Sciatic nerve (tissue), 2 donors: ENCODE measurements around the gene LSR. TPM values are rescaled to one million over a fixed set of nuclear protein-coding genes. Genes with fewer than 3 reads are reported as not detected.

Experiments used
- ATAC-seq: fragments of 200-7000 bp; cut with Tn5 transposase; one replicate; pipeline ENCODE4 v1.9.1; 2020; ENCODE audit warnings: mild to moderate bottlenecking, moderate library complexity
- DNase-seq: peaks from one replicate; pipeline ENCODE4 v3.0.0-alpha.2; 2020; ENCODE audit warnings: low spot score
- intact Hi-C: fragments of 100-400 bp; cut with DNase I; formaldehyde crosslinking; loops from one replicate; pipeline ENCODE4 v1.14.2; 2022
- total RNA-seq: library from RNA; stranded (reverse); fragmentation: NEBNext Ultra II Directional; extraction: Animal tissue kit (Norgen Biotek cat#: 25700); gene quantifications from one replicate; pipeline ENCODE4 v1.2.1, GENCODE V29; 2021
- donor health status: DM: no; HTN: no; CAD: no.
- donor health status: DM: no; HTN: no; CAD: no.

Gene LSR
- total RNA-seq, 1 donor from 2014 or later = 9.3 TPM

DNA sequence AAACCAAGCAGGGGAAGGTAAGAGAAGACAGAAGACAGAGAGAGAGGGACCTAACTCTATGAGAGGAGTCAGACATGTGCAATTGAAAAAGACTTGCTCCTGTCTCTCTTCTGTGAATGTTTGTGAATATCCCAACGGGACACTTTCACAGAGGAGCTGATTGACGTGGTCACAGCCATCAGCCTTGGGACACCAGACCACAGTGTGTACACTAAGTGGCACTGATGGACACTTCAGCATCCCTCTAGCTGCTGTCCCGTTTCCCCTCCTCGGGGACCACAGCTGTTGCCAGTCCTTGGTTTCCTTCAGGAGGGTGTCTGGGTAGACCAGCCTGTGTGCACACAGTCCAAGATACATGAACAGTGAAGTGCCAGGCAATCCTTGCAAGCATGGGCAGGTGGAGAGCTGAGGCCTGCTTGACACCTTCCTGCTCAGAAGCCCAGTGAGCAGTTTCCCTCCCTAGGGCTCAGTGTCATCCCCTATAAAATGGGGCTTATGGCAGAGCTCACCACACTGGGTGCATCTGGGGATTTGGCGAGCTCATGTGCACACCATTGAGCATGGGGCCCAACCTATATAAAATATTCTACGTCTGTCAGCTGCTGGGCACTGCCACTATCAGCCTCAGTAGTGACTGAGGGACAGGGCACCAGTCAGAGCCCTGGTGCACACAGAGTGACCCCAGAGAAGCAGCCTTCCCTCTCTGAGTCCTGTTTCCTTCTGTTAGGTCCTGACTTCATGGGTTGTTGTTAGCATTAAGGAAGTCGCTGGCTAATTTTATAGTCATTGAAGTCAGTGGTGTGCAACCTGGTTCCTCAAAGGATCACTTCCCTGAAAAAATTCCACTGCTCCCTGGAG is 15.7 kb downstream of the LSR start:
- DNase-seq = peak; percentile 49
- ATAC-seq = no peak

GRCh38 chr19:35265126-35265899 is 16.5 kb downstream of the LSR start:
- DNase-seq (peak; percentile 49), ATAC-seq (no peak)
- intact Hi-C loops = loop anchor here (5.0 kb wide), 2 partner anchors 123 to 1028 kb away; partner anchors contain the start of gene FXYD7

More for the DNA sequence above, 15.7 kb downstream of the LSR start:
- intact Hi-C loops = loop anchor here (5.0 kb wide), 2 partner anchors 122 to 1027 kb away; partner anchors contain the start of gene FXYD7

DNA sequence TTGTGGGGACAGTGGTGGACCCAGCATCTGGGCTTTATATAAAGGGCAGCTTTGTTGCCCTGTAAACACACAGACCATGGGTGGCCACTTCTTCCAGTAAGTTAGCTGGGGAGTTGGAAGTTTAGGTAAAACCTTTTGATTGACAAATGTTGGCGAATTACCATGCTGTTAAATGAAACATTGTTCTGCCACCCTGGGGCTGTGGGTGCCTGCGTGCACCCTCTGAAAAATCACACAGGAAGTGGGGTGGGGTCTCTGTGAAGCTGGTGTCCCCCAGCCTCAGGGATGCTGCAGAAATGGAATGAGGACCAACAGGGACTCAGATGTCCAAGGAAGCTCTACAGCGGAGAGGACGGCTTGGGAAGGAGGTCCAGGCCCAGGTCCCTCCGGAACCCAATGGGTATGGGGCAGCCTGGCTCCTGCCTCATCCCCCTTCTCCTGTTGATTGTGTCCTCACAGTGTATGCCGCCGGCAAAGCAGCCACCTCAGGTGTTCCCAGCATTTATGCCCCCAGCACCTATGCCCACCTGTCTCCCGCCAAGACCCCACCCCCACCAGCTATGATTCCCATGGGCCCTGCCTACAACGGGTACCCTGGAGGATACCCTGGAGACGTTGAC is 17.2 kb downstream of the LSR start:
- intact Hi-C loops = loop anchor here (5.0 kb wide), 2 partner anchors 124 to 1029 kb away; partner anchors contain the start of gene FXYD7
- no peak for ATAC-seq

GRCh38 chr19:35266520-35267352 is 17.9 kb downstream of the LSR start:
- ATAC-seq = peak; percentile 19
- DNase-seq = peak; percentile 69
- intact Hi-C loops = loop anchor here (5.0 kb wide), 2 partner anchors 124 to 1029 kb away; partner anchors contain the start of gene FXYD7

More for the DNA sequence above, 17.2 kb downstream of the LSR start:
- peak; percentile 63 for DNase-seq

GRCh38 chr19:35267353-35267817 is 18.6 kb downstream of the LSR start:
- DNase-seq (peak; percentile 82), ATAC-seq (peak; percentile 39)
- intact Hi-C loops = loop anchor here (5.0 kb wide), 2 partner anchors 125 to 1030 kb away; partner anchors contain the start of gene FXYD7

GRCh38 chr19:35267818-35268535 is 19.2 kb downstream of the LSR start:
- peak; percentile 60 for ATAC-seq
- peak; percentile 88 for DNase-seq
- intact Hi-C loops = loop anchor here (5.0 kb wide), 2 partner anchors 126 to 1031 kb away; partner anchors contain the start of gene FXYD7

GRCh38 chr19:35268536-35269437 is 20.0 kb downstream of the LSR start, which contains the start of gene USF2:
TSS of gene USF2 (plus strand) at chr19:35268962. CDS start at chr19:35269102, 140 bp downstream.
- intact Hi-C loops = loop anchor here (5.0 kb wide), 2 partner anchors 126 to 1031 kb away; partner anchors contain the start of gene FXYD7
- DNase-seq (peak; percentile 86), ATAC-seq (peak; percentile 31)

DNA sequence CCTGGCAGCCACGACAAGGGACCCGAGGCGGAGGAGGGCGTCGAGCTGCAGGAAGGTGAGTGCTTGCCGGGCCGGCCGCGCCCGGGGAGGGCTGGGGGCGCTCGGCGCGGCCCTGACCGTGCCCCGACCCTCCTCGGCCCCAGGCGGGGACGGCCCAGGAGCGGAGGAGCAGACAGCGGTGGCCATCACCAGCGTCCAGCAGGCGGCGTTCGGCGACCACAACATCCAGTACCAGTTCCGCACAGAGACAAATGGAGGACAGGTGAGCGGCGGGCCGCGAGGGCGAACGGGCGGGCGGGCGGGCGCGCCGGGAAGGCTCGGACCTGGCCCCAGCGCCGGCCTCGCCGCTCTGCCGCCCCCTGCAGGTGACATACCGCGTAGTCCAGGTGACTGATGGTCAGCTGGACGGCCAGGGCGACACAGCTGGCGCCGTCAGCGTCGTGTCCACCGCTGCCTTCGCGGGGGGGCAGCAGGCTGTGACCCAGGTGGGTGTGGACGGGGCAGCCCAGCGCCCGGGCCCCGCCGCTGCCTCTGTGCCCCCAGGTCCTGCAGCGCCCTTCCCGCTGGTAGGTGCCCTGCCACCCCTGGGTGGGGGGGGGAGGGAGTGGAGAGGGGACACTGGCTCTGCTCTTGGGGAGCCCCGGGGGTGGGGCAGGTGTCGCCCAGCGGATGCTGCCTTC is 20.8 kb downstream of the LSR start:
- intact Hi-C loops = loop anchor here (5.0 kb wide), 2 partner anchors 127 to 1032 kb away; partner anchors contain the start of gene FXYD7
- ATAC-seq (peak; percentile 64), DNase-seq (peak; percentile 93)

- DNase-seq (no peak), ATAC-seq (no peak)
- intact Hi-C loops = no loop called here
Observed at GRCh38 chr19:35270381-35270811, 21.6 kb downstream of the LSR start.

DNA sequence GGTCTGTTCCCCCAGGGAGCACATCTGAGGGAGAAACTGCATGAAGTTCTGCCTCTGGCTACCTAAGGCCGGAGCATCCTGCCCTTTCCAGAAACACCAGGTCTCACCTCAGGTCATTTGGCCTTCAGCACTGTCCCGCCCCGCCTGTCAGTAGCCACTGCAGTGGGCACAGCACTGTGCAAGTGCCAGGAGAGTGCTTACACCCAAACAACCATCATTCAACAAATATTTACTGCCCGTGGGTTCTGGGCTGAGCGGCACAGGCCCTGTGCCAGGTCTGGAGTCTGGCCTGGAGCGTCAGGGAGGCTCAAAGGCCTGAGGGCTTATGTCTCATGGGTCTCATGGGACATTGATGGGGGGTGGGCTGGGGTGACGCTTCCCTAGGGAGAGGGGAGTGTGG is 22.7 kb downstream of the LSR start:
- no peak for DNase-seq
- no peak for ATAC-seq
- intact Hi-C loops = no loop called here

GRCh38 chr19:35272122-35272719 is 23.4 kb downstream of the LSR start:
- DNase-seq (no peak), ATAC-seq (peak; percentile 4)
- intact Hi-C loops = no loop called here

DNA sequence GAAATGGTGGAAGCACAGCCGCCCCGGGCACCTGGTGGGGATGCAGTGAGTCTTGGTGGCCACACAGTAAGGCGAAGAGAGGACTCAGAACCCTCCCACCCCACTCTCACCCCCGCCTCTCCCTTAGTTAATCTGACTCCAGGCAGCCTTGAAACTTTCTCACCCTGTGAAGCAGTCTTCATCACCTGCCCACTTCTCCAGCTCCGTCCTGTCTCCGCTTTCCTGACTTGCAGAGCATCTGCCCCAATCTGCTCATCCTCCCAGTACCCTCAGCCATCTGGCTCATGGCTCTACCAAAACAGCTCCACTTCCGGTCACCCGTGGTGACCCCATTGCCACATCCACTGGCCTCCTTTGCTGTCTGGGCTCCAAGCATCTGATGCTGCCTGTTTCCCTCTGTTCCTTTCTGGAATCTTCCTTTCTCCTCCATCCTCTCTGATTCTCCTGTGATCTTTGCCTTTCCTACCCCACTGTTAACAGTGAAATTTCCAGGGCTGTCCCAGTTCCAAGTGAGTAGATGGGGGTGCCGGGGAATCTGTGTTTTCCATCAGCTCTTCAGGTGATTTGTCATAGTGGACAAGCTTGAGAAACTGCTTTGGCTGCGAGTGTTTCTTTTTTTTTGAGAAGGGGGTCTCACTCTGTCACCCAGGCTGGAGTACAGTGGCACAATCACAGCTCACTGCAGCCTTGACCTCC is 24.3 kb downstream of the LSR start:
- DNase-seq (no peak), ATAC-seq (peak; percentile 44)
- intact Hi-C loops = no loop called here

- no peak for ATAC-seq
- intact Hi-C loops = no loop called here
- DNase-seq = no peak
Observed at GRCh38 chr19:35273686-35274259, 25.0 kb downstream of the LSR start.

- ATAC-seq = no peak
- intact Hi-C loops = no loop called here
- no peak for DNase-seq
Observed at GRCh38 chr19:35274323-35274722, 25.5 kb downstream of the LSR start.
